Neuron (in vitro differentiated cells): ENCODE measurements around the gene HMGXB4.
"Not testable (repeated sequence)": the region's sequence is repeated elsewhere in the genome, so short reads cannot be mapped to it uniquely, and the experiment has no call there.

ENCODE experiments used
- H2AFZ ChIP-seq: one replicate; pipeline ENCODE4 v1.6.1; 2013; ENCODE audit warnings: low read depth, mild to moderate bottlenecking, inconsistent platforms, low read length, moderate library complexity
- H3K27me3 ChIP-seq: one replicate; pipeline ENCODE4 v1.6.1; 2013; ENCODE audit warnings: low read length; ENCODE audit not compliant: insufficient read depth
- H3K36me3 ChIP-seq: one replicate; pipeline ENCODE4 v1.6.1; 2013; ENCODE audit warnings: low read length; ENCODE audit not compliant: insufficient read depth
- H3K4me1 ChIP-seq: one replicate; pipeline ENCODE4 v1.6.1; 2013; ENCODE audit warnings: low read length; ENCODE audit not compliant: insufficient read depth
- H3K4me3 ChIP-seq: 2 replicates; pipeline ENCODE4 v1.5.1; 2013; ENCODE audit warnings: mild to moderate bottlenecking, low read length, moderate library complexity
- H3K9me3 ChIP-seq: one replicate; pipeline ENCODE4 v1.6.1; 2013; ENCODE audit warnings: low read length

The HMGXB4 gene

GRCh38 chr22:35226958-35227647, 30.2 kb upstream of the HMGXB4 start:
- no peaks in the 10 kb centered on the region for H3K4me1 ChIP-seq
- no peaks in the 10 kb centered on the region for H3K36me3 ChIP-seq
- no peak overlapping the region for H3K4me3 ChIP-seq
- H3K27me3 ChIP-seq: peaks cover 6% of the 10 kb centered on the region
- no peak overlapping the region for H2AFZ ChIP-seq
- no peaks in the 10 kb centered on the region for H3K9me3 ChIP-seq

GRCh38 chr22:35229865-35230264, 27.4 kb upstream of the HMGXB4 start:
- Histone ChIP-seq H3K4me1 (no peaks in the 10 kb centered on the region), H3K27me3 (peaks cover 6% of the 10 kb centered on the region), H3K36me3 (no peaks in the 10 kb centered on the region), H3K4me3 (no peak overlapping the region), H3K9me3 (no peaks in the 10 kb centered on the region), H2AFZ (no peak overlapping the region)

- H3K27me3 ChIP-seq: peaks cover 6% of the 10 kb centered on the region
- H2AFZ ChIP-seq: no peak overlapping the region
- no peak overlapping the region for H3K4me3 ChIP-seq
- no peaks in the 10 kb centered on the region for H3K4me1 ChIP-seq
- no peaks in the 10 kb centered on the region for H3K9me3 ChIP-seq
- H3K36me3 ChIP-seq: no peaks in the 10 kb centered on the region
These were observed 26.9 kb upstream of the HMGXB4 start for GRCh38 chr22:35230417-35230816.

DNA sequence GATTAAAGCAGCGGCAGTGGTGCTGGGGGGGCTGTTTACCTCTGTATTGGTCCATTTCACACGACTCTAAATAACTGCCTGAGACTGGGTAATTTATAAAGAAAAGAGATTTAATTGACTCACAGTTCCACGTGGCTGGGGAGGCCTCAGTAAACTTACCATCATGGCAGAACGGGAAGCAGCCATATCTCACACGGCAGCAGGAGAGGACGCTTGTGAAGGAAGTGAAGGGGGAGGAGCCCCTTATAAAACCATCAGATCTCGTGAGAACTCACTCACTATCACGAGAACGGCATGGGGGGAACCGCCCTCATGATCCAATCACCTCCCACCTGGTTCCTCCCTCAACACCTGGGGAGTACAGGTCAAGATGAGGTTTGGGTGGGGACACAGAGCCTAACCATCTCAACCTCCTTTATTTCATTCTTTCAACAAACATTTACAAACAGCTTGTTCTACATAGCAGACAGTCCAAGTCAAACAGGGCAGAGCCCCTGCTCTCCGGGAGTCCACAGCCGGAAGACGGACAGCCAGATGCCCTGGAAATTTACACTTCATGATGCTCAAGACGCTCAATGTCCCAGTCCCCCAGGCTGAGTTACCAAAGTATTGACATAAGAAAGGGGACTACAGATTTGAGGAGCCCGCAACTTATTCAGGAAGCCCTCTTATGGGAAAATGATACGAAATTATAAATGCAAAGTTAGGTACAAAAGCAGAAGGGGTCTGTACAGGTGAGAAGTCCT, 26.3 kb upstream of the HMGXB4 start:
- Histone ChIP-seq H3K36me3 (no peaks in the 10 kb centered on the region), H3K9me3 (no peaks in the 10 kb centered on the region), H2AFZ (no peak overlapping the region), H3K4me1 (no peaks in the 10 kb centered on the region), H3K4me3 (no peak overlapping the region), H3K27me3 (peaks cover 5% of the 10 kb centered on the region)

DNA sequence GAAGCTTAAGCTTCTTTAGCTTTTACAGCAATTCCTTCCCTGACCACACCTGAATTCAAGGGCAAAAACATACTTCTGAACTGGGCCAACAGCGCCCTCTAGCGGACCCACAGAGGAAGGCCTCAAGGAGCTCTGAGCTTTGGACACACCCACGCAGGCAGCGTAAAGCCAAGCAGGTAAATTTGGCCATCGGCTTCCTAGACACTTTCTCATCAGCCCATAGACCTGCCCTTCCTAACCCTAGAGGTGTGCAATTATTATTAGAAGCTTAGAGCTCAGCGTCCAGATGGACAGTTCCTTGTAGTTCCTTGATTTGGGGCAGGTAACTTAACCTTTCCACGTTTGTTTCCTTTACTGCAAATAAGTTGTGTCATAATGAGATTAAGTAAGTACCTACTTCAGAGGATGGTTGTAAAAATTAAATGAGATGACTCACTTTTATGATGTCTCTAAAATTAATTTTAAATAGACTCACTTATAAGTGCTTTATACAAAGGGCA, 25.7 kb upstream of the HMGXB4 start:
- no peak overlapping the region for H3K4me3 ChIP-seq
- no peaks in the 10 kb centered on the region for H3K27me3 ChIP-seq
- H3K36me3 ChIP-seq: no peaks in the 10 kb centered on the region
- H3K4me1 ChIP-seq: no peaks in the 10 kb centered on the region
- no peaks in the 10 kb centered on the region for H3K9me3 ChIP-seq
- H2AFZ ChIP-seq: no peak overlapping the region

GRCh38 chr22:35238749-35239148, 18.5 kb upstream of the HMGXB4 start:
- H3K4me3 ChIP-seq: not testable (repeated sequence)

DNA sequence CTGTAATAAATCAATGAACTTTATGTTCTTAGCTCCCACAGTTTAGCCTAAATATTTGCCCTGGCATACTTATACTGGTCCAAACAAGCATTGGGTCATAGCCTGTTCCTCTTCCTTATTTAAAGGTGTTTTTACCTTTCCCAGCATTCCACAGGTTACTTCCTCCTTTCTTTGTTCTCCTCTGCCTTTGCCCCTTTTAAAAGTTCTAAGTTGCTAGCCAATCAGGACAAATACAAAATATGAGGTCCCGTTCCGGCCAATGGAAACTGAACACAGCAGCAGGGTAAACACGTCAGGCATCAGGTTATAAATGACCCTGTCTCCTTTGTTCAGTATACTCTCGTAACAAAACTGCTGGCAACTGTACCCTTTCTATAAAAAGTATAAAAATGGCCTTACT, 12.8 kb upstream of the HMGXB4 start:
- not testable (repeated sequence) for H3K4me1 ChIP-seq, H3K9me3 ChIP-seq, H3K36me3 ChIP-seq, H3K27me3 ChIP-seq, H2AFZ ChIP-seq, H3K4me3 ChIP-seq

More at GRCh38 chr22:35238749-35239148, 18.5 kb upstream of the HMGXB4 start:
- H2AFZ ChIP-seq, H3K4me1 ChIP-seq, H3K36me3 ChIP-seq, H3K27me3 ChIP-seq, H3K9me3 ChIP-seq: not testable (repeated sequence)

DNA sequence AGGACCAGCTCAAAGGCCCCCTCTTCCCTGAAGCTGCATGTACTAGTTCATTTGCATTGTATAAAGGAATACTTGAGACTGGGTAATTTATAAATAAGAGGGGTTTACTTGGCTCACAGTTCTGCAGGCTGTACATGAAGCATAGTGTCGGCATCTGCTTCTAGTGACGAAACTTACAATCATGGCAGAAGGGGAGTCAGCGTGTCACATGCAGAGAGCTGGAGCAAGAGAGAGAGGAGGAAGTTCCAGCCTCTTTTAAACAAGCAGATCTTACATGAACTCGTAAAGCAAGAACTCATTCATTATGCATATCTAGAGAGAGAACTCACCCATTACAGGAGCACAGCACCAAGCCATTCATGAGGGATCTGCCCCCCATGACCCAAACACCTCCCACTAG, 7.1 kb upstream of the HMGXB4 start:
- Histone ChIP-seq H2AFZ (no peak overlapping the region), H3K9me3 (no peaks in the 10 kb centered on the region)

DNA sequence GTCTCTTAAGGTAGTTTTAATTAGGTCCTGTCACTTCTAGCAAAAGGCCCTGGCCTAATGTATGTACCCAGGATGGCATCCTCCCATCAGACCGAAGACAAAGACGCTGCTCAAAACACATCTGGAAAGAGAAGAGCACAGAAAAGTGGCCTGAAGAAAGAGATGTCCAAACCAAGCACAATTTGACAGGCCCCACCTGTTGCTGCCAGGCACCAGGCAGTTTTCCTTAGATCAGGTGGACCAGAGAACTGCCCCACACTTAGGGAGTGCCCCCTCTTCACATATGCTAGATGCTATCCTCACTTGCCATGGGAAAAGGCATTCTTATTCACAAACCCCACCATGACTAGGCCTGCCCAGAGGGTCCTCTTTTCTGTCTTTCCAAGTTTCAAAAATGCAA, 3.3 kb upstream of the HMGXB4 start:
- H3K4me3 ChIP-seq: no peak overlapping the region
- peaks cover 10% of the 10 kb centered on the region for H3K4me1 ChIP-seq
- H3K9me3 ChIP-seq: no peaks in the 10 kb centered on the region
- peaks cover 1% of the 10 kb centered on the region for H3K36me3 ChIP-seq
- H3K27me3 ChIP-seq: no peaks in the 10 kb centered on the region
- H2AFZ ChIP-seq: no peak overlapping the region

More for the DNA sequence above, 7.1 kb upstream of the HMGXB4 start:
- Histone ChIP-seq H3K27me3 (no peaks in the 10 kb centered on the region), H3K4me3 (no peak overlapping the region), H3K4me1 (no peaks in the 10 kb centered on the region), H3K36me3 (no peaks in the 10 kb centered on the region)

GRCh38 chr22:35257002-35257320, 332 bp upstream of the HMGXB4 start:
- no peaks in the 10 kb centered on the region for H3K27me3 ChIP-seq
- peak overlapping the region; percentile 99 for H2AFZ ChIP-seq
- no peaks in the 10 kb centered on the region for H3K9me3 ChIP-seq
- H3K36me3 ChIP-seq: peaks cover 12% of the 10 kb centered on the region
- H3K4me1 ChIP-seq: peaks cover 10% of the 10 kb centered on the region
- H3K4me3 ChIP-seq: peak overlapping the region; percentile 80

DNA sequence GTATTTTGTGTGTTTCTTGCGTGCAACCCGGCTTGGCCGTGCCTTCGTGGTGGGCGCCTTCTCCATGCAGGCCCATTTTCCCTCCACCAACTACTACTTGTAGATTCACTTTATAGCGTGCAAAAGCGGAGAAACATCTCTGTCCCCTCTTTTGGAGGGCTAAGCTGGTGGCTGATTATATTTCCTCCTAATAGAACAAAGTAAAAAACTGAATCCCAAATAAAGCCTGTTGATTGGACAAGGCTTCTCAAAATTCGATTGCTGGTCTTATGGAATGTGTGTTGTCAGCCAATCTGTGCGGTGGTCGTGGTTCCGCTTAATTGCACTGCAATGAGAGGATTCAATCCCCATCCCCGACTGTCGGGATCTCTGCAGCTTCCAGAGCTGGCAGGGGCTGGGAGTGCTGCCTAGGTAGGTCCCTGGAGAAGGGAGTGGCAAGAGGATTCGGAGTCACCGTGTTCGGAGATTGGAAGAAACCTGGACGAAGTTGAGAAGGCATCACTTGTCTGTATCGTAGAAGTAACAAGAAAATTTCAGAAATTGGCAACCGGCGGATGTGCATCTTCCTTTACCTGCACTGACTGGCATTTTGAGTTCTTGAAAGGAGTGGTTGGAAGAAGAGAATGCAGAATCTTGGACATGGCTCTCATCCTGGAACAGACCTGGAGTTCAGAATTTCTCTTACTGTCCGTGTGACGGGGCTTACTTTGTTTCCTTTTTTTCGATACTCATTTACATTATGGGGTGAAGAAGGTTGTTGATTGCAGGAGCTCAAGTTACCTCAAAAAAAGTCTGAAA, 1.1 kb downstream of the HMGXB4 start:
- Histone ChIP-seq H3K36me3 (peaks cover 26% of the 10 kb centered on the region), H3K4me1 (peaks cover 10% of the 10 kb centered on the region), H3K27me3 (no peaks in the 10 kb centered on the region), H3K4me3 (peak overlapping the region; percentile 80), H3K9me3 (no peaks in the 10 kb centered on the region), H2AFZ (peak overlapping the region; percentile 99)

DNA sequence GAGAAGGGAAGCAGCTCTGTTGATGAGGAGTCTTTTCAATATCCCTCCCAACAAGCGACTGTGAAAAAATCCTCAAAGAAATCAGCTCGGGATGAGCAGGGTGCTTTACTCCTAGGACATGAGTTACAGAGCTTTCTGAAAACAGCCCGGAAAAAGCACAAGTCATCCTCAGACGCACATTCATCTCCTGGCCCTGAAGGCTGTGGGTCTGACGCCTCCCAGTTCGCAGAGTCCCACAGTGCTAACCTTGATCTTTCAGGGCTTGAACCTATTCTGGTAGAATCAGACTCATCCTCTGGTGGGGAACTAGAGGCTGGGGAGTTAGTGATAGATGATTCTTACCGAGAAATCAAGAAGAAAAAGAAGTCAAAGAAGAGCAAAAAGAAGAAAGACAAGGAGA, 7.7 kb downstream of the HMGXB4 start:
- Histone ChIP-seq H3K27me3 (no peaks in the 10 kb centered on the region), H2AFZ (no peak overlapping the region), H3K9me3 (peaks cover 2% of the 10 kb centered on the region), H3K36me3 (peaks cover 85% of the 10 kb centered on the region), H3K4me3 (no peak overlapping the region), H3K4me1 (no peaks in the 10 kb centered on the region)

- H3K36me3 ChIP-seq: peaks cover 91% of the 10 kb centered on the region
- H3K9me3 ChIP-seq: peaks cover 2% of the 10 kb centered on the region
- no peak overlapping the region for H2AFZ ChIP-seq
- no peaks in the 10 kb centered on the region for H3K4me1 ChIP-seq
- H3K27me3 ChIP-seq: no peaks in the 10 kb centered on the region
- no peak overlapping the region for H3K4me3 ChIP-seq
These were observed 9.0 kb downstream of the HMGXB4 start for GRCh38 chr22:35266277-35266676.
